ENCODE measurements around the gene TCF7.
A peak's percentile ranks its signal among the peaks of the same experiment; 100 is the strongest.

DNA sequence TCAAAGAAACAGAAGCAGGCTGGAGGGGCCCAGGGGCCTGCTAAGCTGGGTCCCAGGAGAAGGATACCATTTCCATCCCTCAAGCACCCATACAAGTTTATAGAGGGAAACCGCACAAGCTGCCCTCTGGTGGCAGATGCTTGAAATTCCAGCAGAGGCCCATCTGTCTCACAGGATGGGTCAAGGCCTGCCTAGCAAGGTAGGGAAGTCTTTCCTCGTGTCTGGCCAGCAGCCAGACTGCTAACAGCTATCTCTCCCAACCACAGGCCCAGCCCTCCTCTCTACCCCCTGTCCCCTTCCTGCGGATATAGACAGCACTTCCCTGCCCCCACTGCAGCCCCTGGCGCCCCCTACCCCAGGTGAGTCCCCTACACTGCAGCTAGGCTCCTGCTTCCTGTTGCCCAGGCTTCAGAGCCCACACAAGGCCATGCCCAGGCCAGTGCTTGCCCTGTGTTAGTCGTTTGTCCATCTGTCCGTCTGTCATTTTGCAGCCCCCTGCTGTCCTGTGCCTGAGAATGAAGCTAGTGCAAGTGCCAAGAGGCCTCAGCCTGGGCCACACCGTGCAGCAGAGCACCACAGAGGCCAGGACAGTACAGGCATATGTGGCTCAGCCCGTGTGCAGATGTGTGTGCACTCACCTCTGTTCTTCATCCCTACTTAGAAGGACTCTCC, 26.2 kb downstream of the TCF7 start:
- TF ChIP-seq, protein P1, sequence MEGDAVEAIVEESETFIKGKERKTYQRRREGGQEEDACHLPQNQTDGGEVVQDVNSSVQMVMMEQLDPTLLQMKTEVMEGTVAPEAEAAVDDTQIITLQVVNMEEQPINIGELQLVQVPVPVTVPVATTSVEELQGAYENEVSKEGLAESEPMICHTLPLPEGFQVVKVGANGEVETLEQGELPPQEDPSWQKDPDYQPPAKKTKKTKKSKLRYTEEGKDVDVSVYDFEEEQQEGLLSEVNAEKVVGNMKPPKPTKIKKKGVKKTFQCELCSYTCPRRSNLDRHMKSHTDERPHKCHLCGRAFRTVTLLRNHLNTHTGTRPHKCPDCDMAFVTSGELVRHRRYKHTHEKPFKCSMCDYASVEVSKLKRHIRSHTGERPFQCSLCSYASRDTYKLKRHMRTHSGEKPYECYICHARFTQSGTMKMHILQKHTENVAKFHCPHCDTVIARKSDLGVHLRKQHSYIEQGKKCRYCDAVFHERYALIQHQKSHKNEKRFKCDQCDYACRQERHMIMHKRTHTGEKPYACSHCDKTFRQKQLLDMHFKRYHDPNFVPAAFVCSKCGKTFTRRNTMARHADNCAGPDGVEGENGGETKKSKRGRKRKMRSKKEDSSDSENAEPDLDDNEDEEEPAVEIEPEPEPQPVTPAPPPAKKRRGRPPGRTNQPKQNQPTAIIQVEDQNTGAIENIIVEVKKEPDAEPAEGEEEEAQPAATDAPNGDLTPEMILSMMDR (IDR thresholded peaks at IDR 0.05) = peak in 1 of 3 donors; percentile 7
- TF ChIP-seq POLR2A (IDR thresholded peaks at IDR 0.05) = no peak
